Mucosa of descending colon (tissue), 3 donors: ENCODE measurements around the gene ABCD3. TPM values are rescaled to one million over a fixed set of nuclear protein-coding genes. Genes with fewer than 3 reads are reported as not detected.
"Not testable (repeated sequence)": the region's sequence is repeated elsewhere in the genome, so short reads cannot be mapped to it uniquely, and the experiment has no call there.

Experiments used
- ATAC-seq: fragments of 200-7000 bp; cut with Tn5 transposase; one replicate; pipeline ENCODE4 v1.9.1; 2020; ENCODE audit warnings: mild to moderate bottlenecking, moderate library complexity
- DNase-seq, 3 donors: peaks; one replicate each; pipeline ENCODE4 v3.0.0-alpha.2; 2020
- H3K36me3 ChIP-seq: fragments of 200-600 bp; one replicate; pipeline ENCODE4 v1.8.0; 2021; ENCODE audit warnings: low read depth, mild to moderate bottlenecking
- H3K4me1 ChIP-seq: fragments of 200-600 bp; one replicate; pipeline ENCODE4 v1.8.0; 2021; ENCODE audit warnings: low read depth, mild to moderate bottlenecking
- H3K4me3 ChIP-seq: fragments of 200-600 bp; one replicate; pipeline ENCODE4 v1.8.0; 2021; ENCODE audit warnings: mild to moderate bottlenecking
- H3K9me3 ChIP-seq: fragments of 200-600 bp; one replicate; pipeline ENCODE4 v1.8.0; 2021; ENCODE audit warnings: mild to moderate bottlenecking
- intact Hi-C, 2 donors: fragments of 100-400 bp; cut with DNase I in 1 of 2; cut with micrococcal nuclease in 1 of 2; formaldehyde crosslinking; loops; one replicate each; pipeline versions ENCODE4 v1.11.0 to v1.11.1; 2022; cut with DNase I, micrococcal nuclease
- total RNA-seq, 3 donors: library from RNA; stranded (reverse); fragmentation: NEBNext Ultra II Directional in 2 of 3; extraction: Animal tissue kit (Norgen Biotek cat#: 25700) in 2 of 3; gene quantifications; one replicate each; pipeline versions ENCODE4 v1.2.1 to v1.2.4, GENCODE V29; 2021 to 2023
- TF ChIP-seq, protein P1 (sequence below): fragments of 200-600 bp; IDR thresholded peaks from one replicate; pipeline ENCODE4 v1.8.0; 2022; ENCODE audit warnings: antibody characterized with exemption, mild to moderate bottlenecking
- donor health status: DM: no; HTN: no; CAD: no; lungs with moderate emphysema.
- donor health status: DM: no; HTN: no; CAD: no.
- donor health status: DM: no; HTN: yes; CAD: no.

Gene ABCD3
- total RNA-seq, 3 donors from 2014 or later, result 67.9 to 102 (median 99.3) TPM

DNA sequence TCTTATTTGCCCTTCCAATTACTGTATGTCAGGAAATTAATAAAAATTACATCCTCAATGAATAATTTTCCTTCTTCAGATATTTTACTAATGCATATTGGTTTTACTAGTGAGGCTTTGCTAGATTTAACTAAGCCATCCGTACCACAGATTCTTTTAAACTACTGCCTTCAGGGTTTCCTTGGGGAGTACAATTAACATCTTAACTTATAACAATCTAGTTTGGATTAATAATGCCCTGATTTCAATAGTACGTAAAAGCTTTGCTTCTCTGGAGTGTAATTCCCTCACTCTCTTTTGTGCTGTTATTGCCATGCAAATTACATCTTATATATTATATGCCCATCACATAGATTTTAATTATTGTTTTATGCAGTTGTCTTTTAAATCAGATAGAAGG, 147.7 kb downstream of the ABCD3 start:
- intact Hi-C loops, result no loop called here
- Histone ChIP-seq H3K9me3 (peaks cover 6% of the 10 kb centered on the region), H3K4me1 (peaks cover 6% of the 10 kb centered on the region), H3K4me3 (no peak overlapping the region), H3K36me3 (no peaks in the 10 kb centered on the region)
- ATAC-seq (no peak), DNase-seq (no peak)
- TF ChIP-seq, protein P1, sequence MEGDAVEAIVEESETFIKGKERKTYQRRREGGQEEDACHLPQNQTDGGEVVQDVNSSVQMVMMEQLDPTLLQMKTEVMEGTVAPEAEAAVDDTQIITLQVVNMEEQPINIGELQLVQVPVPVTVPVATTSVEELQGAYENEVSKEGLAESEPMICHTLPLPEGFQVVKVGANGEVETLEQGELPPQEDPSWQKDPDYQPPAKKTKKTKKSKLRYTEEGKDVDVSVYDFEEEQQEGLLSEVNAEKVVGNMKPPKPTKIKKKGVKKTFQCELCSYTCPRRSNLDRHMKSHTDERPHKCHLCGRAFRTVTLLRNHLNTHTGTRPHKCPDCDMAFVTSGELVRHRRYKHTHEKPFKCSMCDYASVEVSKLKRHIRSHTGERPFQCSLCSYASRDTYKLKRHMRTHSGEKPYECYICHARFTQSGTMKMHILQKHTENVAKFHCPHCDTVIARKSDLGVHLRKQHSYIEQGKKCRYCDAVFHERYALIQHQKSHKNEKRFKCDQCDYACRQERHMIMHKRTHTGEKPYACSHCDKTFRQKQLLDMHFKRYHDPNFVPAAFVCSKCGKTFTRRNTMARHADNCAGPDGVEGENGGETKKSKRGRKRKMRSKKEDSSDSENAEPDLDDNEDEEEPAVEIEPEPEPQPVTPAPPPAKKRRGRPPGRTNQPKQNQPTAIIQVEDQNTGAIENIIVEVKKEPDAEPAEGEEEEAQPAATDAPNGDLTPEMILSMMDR, result no peak

- H3K9me3 ChIP-seq, intact Hi-C loops, H3K4me1 ChIP-seq, H3K36me3 ChIP-seq, H3K4me3 ChIP-seq, ATAC-seq: not testable (repeated sequence)
- DNase-seq, result peak in 1 of 3 donors; percentile 36
Observed at GRCh38 chr1:94566436-94566835, 148.2 kb downstream of the ABCD3 start.

DNA sequence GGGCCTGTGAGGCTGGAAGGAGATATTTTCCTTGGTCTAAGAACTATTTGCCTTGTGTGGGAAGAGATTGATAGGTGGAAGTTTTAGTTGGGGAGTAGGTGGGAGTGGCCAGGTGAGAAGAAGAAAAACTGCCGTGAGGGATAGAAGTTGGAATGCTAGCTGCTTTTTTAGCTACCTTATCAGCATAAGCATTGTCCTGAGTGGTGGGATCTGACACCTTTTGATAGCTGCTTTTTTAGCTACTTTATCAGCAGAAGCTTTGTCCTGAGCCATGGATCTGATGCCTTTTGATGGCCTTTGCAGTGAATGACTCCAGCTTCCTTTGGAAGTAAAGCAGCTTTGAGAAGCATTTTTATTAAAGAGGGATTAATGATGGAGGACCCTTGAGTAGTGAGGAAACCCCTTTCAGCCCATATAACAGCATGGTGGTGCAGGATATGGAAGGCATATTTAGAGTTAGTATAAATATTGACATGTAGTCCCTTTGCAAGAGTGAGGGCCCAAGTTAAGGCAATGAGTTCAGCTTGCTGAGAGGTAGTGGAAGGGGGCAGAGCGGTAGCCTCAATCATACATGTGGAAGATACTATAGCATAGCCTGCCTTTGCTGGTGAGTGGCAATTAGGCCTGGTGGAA, 149.9 kb downstream of the ABCD3 start:
- ATAC-seq, intact Hi-C loops: not testable (repeated sequence)
- H3K9me3 ChIP-seq, result peaks cover 12% of the 10 kb centered on the region

More for the DNA sequence above, 149.9 kb downstream of the ABCD3 start:
- H3K4me3 ChIP-seq, DNase-seq, H3K4me1 ChIP-seq, H3K36me3 ChIP-seq: not testable (repeated sequence)

Other genes with a start within 250 kb of the ABCD3 start
- 10 to 100 TPM in 1 of 3 donors, 1 to 10 TPM in 2; 2.6 to 11.9 (median 6.7) TPM for gene ARHGAP29, start 180.8 kb upstream of the ABCD3 start, total RNA-seq
- 10 to 100 TPM; 24.4 to 44.3 (median 33.2) TPM for gene F3, start 123.4 kb downstream of the ABCD3 start, total RNA-seq